AG09309 (cell line): ENCODE measurements around the gene MBD5.
"Not testable (repeated sequence)": the region's sequence is repeated elsewhere in the genome, so short reads cannot be mapped to it uniquely, and the experiment has no call there.

Source experiments
- DNase-seq: peaks from one replicate; pipeline ENCODE4 v3.0.0-alpha.2; 2010; ENCODE audit warnings: low read depth
- H3K4me3 ChIP-seq: 2 replicates; pipeline ENCODE4 v1.5.1; 2011; ENCODE audit warnings: mild to moderate bottlenecking, low read depth, low read length, moderate library complexity; ENCODE audit not compliant: control insufficient read depth
- CTCF ChIP-seq: IDR thresholded peaks from 2 replicates; pipeline ENCODE4 v1.5.1; 2011; ENCODE audit warnings: mild to moderate bottlenecking, low read depth, low read length, inconsistent platforms; ENCODE audit not compliant: insufficient read depth, control insufficient read depth; ENCODE audit errors: missing control alignments

Gene MBD5

GRCh38 chr2:148021059-148021861 lies at the start of gene MBD5:
Gene MBD5, plus strand, starts transcription at chr2:148021091.
- peak; percentile 1 for DNase-seq
- no peak for TF ChIP-seq CTCF
- peak within 1 kb of the TSS; percentile 96 for H3K4me3 ChIP-seq

- DNase-seq = no peak
- no peak overlapping the region for H3K4me3 ChIP-seq
- TF ChIP-seq CTCF = no peak
Measured at GRCh38 chr2:147976102-147976501, 44.8 kb upstream of the MBD5 start.

GRCh38 chr2:147977679-147978078 lies 43.2 kb upstream of the MBD5 start:
- no peak overlapping the region for H3K4me3 ChIP-seq
- no peak for DNase-seq
- TF ChIP-seq CTCF = no peak

- no peak overlapping the region for H3K4me3 ChIP-seq
- DNase-seq = no peak
- TF ChIP-seq CTCF = no peak
Measured at GRCh38 chr2:147980940-147981528, 39.9 kb upstream of the MBD5 start.

GRCh38 chr2:147989102-147989501 lies 31.8 kb upstream of the MBD5 start:
- H3K4me3 ChIP-seq = no peak overlapping the region
- TF ChIP-seq CTCF = no peak
- no peak for DNase-seq

- no peak overlapping the region for H3K4me3 ChIP-seq
- peak; percentile 64 for TF ChIP-seq CTCF
- DNase-seq = peak; percentile 31
Measured at GRCh38 chr2:147989809-147990403, 31.0 kb upstream of the MBD5 start.

GRCh38 chr2:147994965-147995364 lies 25.9 kb upstream of the MBD5 start:
- DNase-seq = not testable (repeated sequence)

More at GRCh38 chr2:147994965-147995364, 25.9 kb upstream of the MBD5 start:
- not testable (repeated sequence) for H3K4me3 ChIP-seq
